Pulmonary artery endothelial cell (primary cell): ENCODE measurements around the gene RPL12. TPM values are rescaled to one million over a fixed set of nuclear protein-coding genes. Genes with fewer than 3 reads are reported as not detected.

Source experiments
- DNase-seq: peaks from one replicate; pipeline ENCODE4 v3.0.0-alpha.2; 2011; ENCODE audit warnings: low read depth, low spot score
- total RNA-seq: library from RNA; depleted of rRNA; stranded (reverse); fragments of >200 nt; gene quantifications from 2 replicates; pipeline ENCODE4 v1.2.3, GENCODE V29; 2014

The RPL12 gene
- total RNA-seq, 1 donor from 2014 or later = 1,838 TPM

GRCh38 chr9:127405344-127406125 is 45.7 kb downstream of the RPL12 start:
- no peak for DNase-seq

DNA sequence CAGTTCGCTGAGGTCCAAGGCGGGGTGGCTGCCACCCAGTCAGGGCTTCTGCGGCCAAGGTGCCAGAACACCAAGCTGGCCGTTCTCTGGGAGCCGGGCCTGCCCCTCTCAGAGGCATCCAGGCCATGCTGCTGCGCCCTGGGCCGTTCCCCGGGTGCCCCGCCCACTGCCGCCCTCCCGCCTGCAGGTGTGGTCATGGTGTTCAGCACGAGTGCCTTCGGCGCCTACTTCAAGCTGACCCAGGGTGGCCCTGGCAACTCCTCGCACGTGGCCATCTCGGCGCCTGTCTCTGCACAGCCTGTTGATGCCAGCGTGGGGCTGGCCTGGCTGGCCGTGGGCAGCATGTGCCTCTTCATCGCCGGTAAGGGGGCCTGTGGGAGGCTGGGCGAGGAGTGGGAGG is 46.6 kb downstream of the RPL12 start:
- no peak for DNase-seq

- no peak for DNase-seq
Observed at GRCh38 chr9:127403507-127404192, 47.6 kb downstream of the RPL12 start.

GRCh38 chr9:127402401-127403090 is 48.7 kb downstream of the RPL12 start:
- no peak for DNase-seq

- no peak for DNase-seq
Observed at GRCh38 chr9:127399736-127400269, 51.4 kb downstream of the RPL12 start.

- no peak for DNase-seq
Observed at GRCh38 chr9:127398715-127399400, 52.3 kb downstream of the RPL12 start.

GRCh38 chr9:127398275-127398647 is 52.9 kb downstream of the RPL12 start:
- DNase-seq = no peak

Other genes with a start within 250 kb of the RPL12 start
- 3.1 and 4.4 TPM in 2 replicates for gene GARNL3, start 186.6 kb downstream of the RPL12 start, total RNA-seq
- gene SLC2A8, start 54.2 kb downstream of the RPL12 start, total RNA-seq = 9.4 and 10.1 TPM in 2 replicates
- 9.4 and 13.1 TPM in 2 replicates for gene ZNF79, start 27.0 kb downstream of the RPL12 start, total RNA-seq
- gene LRSAM1, start 104 bp upstream of the RPL12 start, total RNA-seq = 11.4 and 11.7 TPM in 2 replicates
- 16.0 and 19.0 TPM in 2 replicates for gene STXBP1, start 160.9 kb upstream of the RPL12 start, total RNA-seq